ENCODE data around the gene IMMP2L.

- no peak for TF ChIP-seq POLR2AphosphoS5 (IDR thresholded peaks at IDR 0.05; ENCODE audit: low read depth, low read length)
- no peak for TF ChIP-seq REST (IDR thresholded peaks at IDR 0.05; ENCODE audit: insufficient read depth in 1 of 2, low read depth in 2 of 2, low read length in 2 of 2)
- TF ChIP-seq SIN3A (IDR thresholded peaks at IDR 0.05; ENCODE audit: borderline replicate concordance, insufficient read depth, low read length): no peak
Measured at GRCh38 chr7:111115966-111116365, 446.3 kb downstream of the IMMP2L start.
